GM12892 (cell line): ENCODE data around the gene CACNA2D2.

ENCODE experiments used
- POLR2A ChIP-seq: IDR thresholded peaks from 2 replicates; pipeline ENCODE4 v1.6.1; 2011; ENCODE audit warnings: low read depth, low read length, control low read depth
- POLR2AphosphoS5 ChIP-seq: IDR thresholded peaks from 2 replicates; pipeline ENCODE4 v1.6.1; 2011; ENCODE audit warnings: low read depth, low read length, control low read depth

GRCh38 chr3:50345008-50345407, 158.4 kb downstream of the CACNA2D2 start:
- TF ChIP-seq POLR2AphosphoS5 (no peak), POLR2A (no peak)
